Activated naive CD8-positive, alpha-beta T cell treated with anti-CD3 and anti-CD28 coated beads, Interleukin-2, amount 50 U/mL, for 24 hours (primary cell): ENCODE measurements around the gene LRRC32.

Source experiments
- ATAC-seq: fragments of 150-1000 bp; cut with Tn5 transposase; one replicate; pipeline ENCODE4 v1.10.0; 2021
- DNase-seq: peaks from one replicate; pipeline ENCODE4 v3.0.0; 2021
- H3K27ac Mint-ChIP-seq: one replicate; pipeline ENCODE4 v1.8.0; 2021; ENCODE audit warnings: mild to moderate bottlenecking, mixed read lengths
- H3K27me3 Mint-ChIP-seq: one replicate; pipeline ENCODE4 v1.8.0; 2021; ENCODE audit warnings: mixed read lengths
- H3K36me3 Mint-ChIP-seq: one replicate; pipeline ENCODE4 v1.8.0; 2021; ENCODE audit warnings: low read depth, mixed read lengths
- H3K4me1 Mint-ChIP-seq: one replicate; pipeline ENCODE4 v1.8.0; 2021; ENCODE audit warnings: mixed read lengths
- H3K4me3 Mint-ChIP-seq: one replicate; pipeline ENCODE4 v1.8.0; 2021; ENCODE audit warnings: mild to moderate bottlenecking, moderate library complexity, mixed read lengths
- H3K9me3 Mint-ChIP-seq: one replicate; pipeline ENCODE4 v1.8.0; 2021; ENCODE audit warnings: mixed read lengths

LRRC32 gene

GRCh38 chr11:76629853-76630599 lies 40.5 kb downstream of the LRRC32 start:
- Mint-ChIP-seq H3K27ac (peak overlapping the region; percentile 89), H3K36me3 (peaks cover 17% of the 10 kb centered on the region), H3K27me3 (peaks cover 10% of the 10 kb centered on the region), H3K4me1 (peaks cover 72% of the 10 kb centered on the region), H3K4me3 (peak overlapping the region; percentile 68), H3K9me3 (peaks cover 18% of the 10 kb centered on the region)
- peak; percentile 49 for DNase-seq
- peak; percentile 7 for ATAC-seq

- H3K4me1 Mint-ChIP-seq = peaks cover 72% of the 10 kb centered on the region
- H3K27me3 Mint-ChIP-seq = peaks cover 10% of the 10 kb centered on the region
- H3K36me3 Mint-ChIP-seq = peaks cover 17% of the 10 kb centered on the region
- peak overlapping the region; percentile 89 for H3K27ac Mint-ChIP-seq
- H3K9me3 Mint-ChIP-seq = peaks cover 18% of the 10 kb centered on the region
- peak overlapping the region; percentile 68 for H3K4me3 Mint-ChIP-seq
- DNase-seq = peak; percentile 66
- ATAC-seq = peak; percentile 60
These were observed 41.3 kb downstream of the LRRC32 start for GRCh38 chr11:76629116-76629852.

- DNase-seq = peak; percentile 85
These were observed 42.1 kb downstream of the LRRC32 start for GRCh38 chr11:76628408-76628947.

GRCh38 chr11:76627606-76628005 lies 42.9 kb downstream of the LRRC32 start:
- Mint-ChIP-seq H3K4me1 (peaks cover 72% of the 10 kb centered on the region), H3K4me3 (peak overlapping the region; percentile 69), H3K9me3 (peaks cover 18% of the 10 kb centered on the region), H3K36me3 (peaks cover 17% of the 10 kb centered on the region), H3K27ac (peak overlapping the region; percentile 89), H3K27me3 (peaks cover 9% of the 10 kb centered on the region)
- peak; percentile 52 for DNase-seq
- ATAC-seq = no peak

More at GRCh38 chr11:76628408-76628947, 42.1 kb downstream of the LRRC32 start:
- Mint-ChIP-seq H3K4me3 (peak overlapping the region; percentile 68), H3K27me3 (peaks cover 9% of the 10 kb centered on the region), H3K9me3 (peaks cover 18% of the 10 kb centered on the region), H3K27ac (peak overlapping the region; percentile 89), H3K4me1 (peaks cover 68% of the 10 kb centered on the region), H3K36me3 (peaks cover 17% of the 10 kb centered on the region)
- peak; percentile 76 for ATAC-seq

- Mint-ChIP-seq H3K27me3 (peaks cover 9% of the 10 kb centered on the region), H3K9me3 (peaks cover 18% of the 10 kb centered on the region), H3K36me3 (peaks cover 15% of the 10 kb centered on the region), H3K4me1 (peaks cover 67% of the 10 kb centered on the region), H3K4me3 (peak overlapping the region; percentile 69), H3K27ac (peak overlapping the region; percentile 89)
- ATAC-seq (peak; percentile 51), DNase-seq (peak; percentile 88)
These were observed 43.6 kb downstream of the LRRC32 start for GRCh38 chr11:76626921-76627401.

GRCh38 chr11:76626266-76626665 lies 44.3 kb downstream of the LRRC32 start:
- peaks cover 63% of the 10 kb centered on the region for H3K4me1 Mint-ChIP-seq
- H3K27ac Mint-ChIP-seq = peak overlapping the region; percentile 89
- ATAC-seq (no peak), DNase-seq (no peak)
- H3K4me3 Mint-ChIP-seq = peak overlapping the region; percentile 69
- H3K9me3 Mint-ChIP-seq = peaks cover 18% of the 10 kb centered on the region
- H3K27me3 Mint-ChIP-seq = peaks cover 9% of the 10 kb centered on the region
- peaks cover 14% of the 10 kb centered on the region for H3K36me3 Mint-ChIP-seq

- Mint-ChIP-seq H3K9me3 (peaks cover 18% of the 10 kb centered on the region), H3K27ac (peak overlapping the region; percentile 89), H3K4me3 (no peak overlapping the region), H3K27me3 (peaks cover 9% of the 10 kb centered on the region), H3K36me3 (peaks cover 14% of the 10 kb centered on the region), H3K4me1 (peaks cover 59% of the 10 kb centered on the region)
- no peak for ATAC-seq
- DNase-seq = no peak
These were observed 44.9 kb downstream of the LRRC32 start for GRCh38 chr11:76625472-76626186.

- no peak for ATAC-seq
- Mint-ChIP-seq H3K27me3 (peaks cover 9% of the 10 kb centered on the region), H3K9me3 (peaks cover 13% of the 10 kb centered on the region), H3K4me1 (peaks cover 53% of the 10 kb centered on the region), H3K27ac (peak overlapping the region; percentile 47), H3K36me3 (peaks cover 14% of the 10 kb centered on the region), H3K4me3 (no peak overlapping the region)
- DNase-seq = no peak
These were observed 45.8 kb downstream of the LRRC32 start for GRCh38 chr11:76624500-76625379.

- ATAC-seq (no peak), DNase-seq (no peak)
- peaks cover 10% of the 10 kb centered on the region for H3K27me3 Mint-ChIP-seq
- no peak overlapping the region for H3K27ac Mint-ChIP-seq
- peaks cover 45% of the 10 kb centered on the region for H3K4me1 Mint-ChIP-seq
- H3K9me3 Mint-ChIP-seq = peaks cover 14% of the 10 kb centered on the region
- no peak overlapping the region for H3K4me3 Mint-ChIP-seq
- peaks cover 14% of the 10 kb centered on the region for H3K36me3 Mint-ChIP-seq
These were observed 46.6 kb downstream of the LRRC32 start for GRCh38 chr11:76623884-76624419.

GRCh38 chr11:76623171-76623883 lies 47.2 kb downstream of the LRRC32 start:
- DNase-seq (no peak), ATAC-seq (no peak)
- no peak overlapping the region for H3K4me3 Mint-ChIP-seq
- H3K9me3 Mint-ChIP-seq = peaks cover 20% of the 10 kb centered on the region
- peaks cover 38% of the 10 kb centered on the region for H3K4me1 Mint-ChIP-seq
- H3K36me3 Mint-ChIP-seq = peaks cover 14% of the 10 kb centered on the region
- H3K27ac Mint-ChIP-seq = no peak overlapping the region
- peaks cover 11% of the 10 kb centered on the region for H3K27me3 Mint-ChIP-seq

GRCh38 chr11:76622493-76623094 lies 48.0 kb downstream of the LRRC32 start:
- peaks cover 14% of the 10 kb centered on the region for H3K36me3 Mint-ChIP-seq
- peaks cover 11% of the 10 kb centered on the region for H3K27me3 Mint-ChIP-seq
- H3K27ac Mint-ChIP-seq = no peak overlapping the region
- H3K4me1 Mint-ChIP-seq = peaks cover 31% of the 10 kb centered on the region
- ATAC-seq (no peak), DNase-seq (no peak)
- peaks cover 21% of the 10 kb centered on the region for H3K9me3 Mint-ChIP-seq
- no peak overlapping the region for H3K4me3 Mint-ChIP-seq

- ATAC-seq (no peak), DNase-seq (no peak)
- Mint-ChIP-seq H3K9me3 (peaks cover 21% of the 10 kb centered on the region), H3K36me3 (peaks cover 12% of the 10 kb centered on the region), H3K4me3 (no peak overlapping the region), H3K27me3 (peaks cover 10% of the 10 kb centered on the region), H3K4me1 (peaks cover 24% of the 10 kb centered on the region), H3K27ac (no peak overlapping the region)
These were observed 48.7 kb downstream of the LRRC32 start for GRCh38 chr11:76621868-76622267.
